Measurements from ENCODE around the gene OPTN. TPM values are rescaled to one million over a fixed set of nuclear protein-coding genes. Genes with fewer than 3 reads are reported as not detected.

OPTN gene
- total and polyA plus RNA-seq, 7 donors, result 113 to 561 (median 390) TPM

DNA sequence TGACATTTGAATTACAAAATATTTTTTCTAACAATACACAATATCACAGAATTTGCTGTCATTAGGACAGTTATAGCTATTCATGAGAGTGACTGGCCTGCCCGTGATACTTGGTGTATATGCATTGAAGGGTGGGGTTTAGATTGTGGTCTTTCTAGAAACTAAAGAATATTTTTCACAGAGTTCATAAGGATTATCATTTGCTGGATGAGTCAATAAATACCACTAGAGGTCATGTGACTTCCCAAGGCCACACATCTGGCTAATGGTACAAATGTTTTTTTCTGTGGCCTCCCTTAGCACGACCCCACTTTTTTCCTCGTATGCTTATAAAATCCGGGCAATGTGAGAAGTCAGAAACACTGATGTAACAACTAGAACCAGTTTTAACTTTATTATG lies 5.2 kb downstream of the OPTN start:
- Histone ChIP-seq H3K36me3 (ENCODE audit: insufficient read depth in 1 of 2, low read depth in 1 of 2) (peaks cover 2 to 42% of the 10 kb centered on the region in 2 donors), H3K9me3 (no peaks in the 10 kb centered on the region), H3K27ac (peak overlapping the region; percentile 62), H3K27me3 (ENCODE audit: insufficient read depth in 3 of 3, low read length in 2 of 3) (no peaks in the 10 kb centered on the region), H3K4me3 (no peak overlapping the region), H3K4me1 (peaks cover 36% of the 10 kb centered on the region)
- DNase-seq, result no peak
- intact Hi-C loops (cut with DNase I), result no loop called here
- WGBS, 3 donors, result 54 to 69% (median 55%) methylated on average over 4 of the region's 4 CpGs
- no peak for ATAC-seq
- TF ChIP-seq, protein P1, sequence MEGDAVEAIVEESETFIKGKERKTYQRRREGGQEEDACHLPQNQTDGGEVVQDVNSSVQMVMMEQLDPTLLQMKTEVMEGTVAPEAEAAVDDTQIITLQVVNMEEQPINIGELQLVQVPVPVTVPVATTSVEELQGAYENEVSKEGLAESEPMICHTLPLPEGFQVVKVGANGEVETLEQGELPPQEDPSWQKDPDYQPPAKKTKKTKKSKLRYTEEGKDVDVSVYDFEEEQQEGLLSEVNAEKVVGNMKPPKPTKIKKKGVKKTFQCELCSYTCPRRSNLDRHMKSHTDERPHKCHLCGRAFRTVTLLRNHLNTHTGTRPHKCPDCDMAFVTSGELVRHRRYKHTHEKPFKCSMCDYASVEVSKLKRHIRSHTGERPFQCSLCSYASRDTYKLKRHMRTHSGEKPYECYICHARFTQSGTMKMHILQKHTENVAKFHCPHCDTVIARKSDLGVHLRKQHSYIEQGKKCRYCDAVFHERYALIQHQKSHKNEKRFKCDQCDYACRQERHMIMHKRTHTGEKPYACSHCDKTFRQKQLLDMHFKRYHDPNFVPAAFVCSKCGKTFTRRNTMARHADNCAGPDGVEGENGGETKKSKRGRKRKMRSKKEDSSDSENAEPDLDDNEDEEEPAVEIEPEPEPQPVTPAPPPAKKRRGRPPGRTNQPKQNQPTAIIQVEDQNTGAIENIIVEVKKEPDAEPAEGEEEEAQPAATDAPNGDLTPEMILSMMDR (IDR thresholded peaks at IDR 0.05), result no peak

DNA sequence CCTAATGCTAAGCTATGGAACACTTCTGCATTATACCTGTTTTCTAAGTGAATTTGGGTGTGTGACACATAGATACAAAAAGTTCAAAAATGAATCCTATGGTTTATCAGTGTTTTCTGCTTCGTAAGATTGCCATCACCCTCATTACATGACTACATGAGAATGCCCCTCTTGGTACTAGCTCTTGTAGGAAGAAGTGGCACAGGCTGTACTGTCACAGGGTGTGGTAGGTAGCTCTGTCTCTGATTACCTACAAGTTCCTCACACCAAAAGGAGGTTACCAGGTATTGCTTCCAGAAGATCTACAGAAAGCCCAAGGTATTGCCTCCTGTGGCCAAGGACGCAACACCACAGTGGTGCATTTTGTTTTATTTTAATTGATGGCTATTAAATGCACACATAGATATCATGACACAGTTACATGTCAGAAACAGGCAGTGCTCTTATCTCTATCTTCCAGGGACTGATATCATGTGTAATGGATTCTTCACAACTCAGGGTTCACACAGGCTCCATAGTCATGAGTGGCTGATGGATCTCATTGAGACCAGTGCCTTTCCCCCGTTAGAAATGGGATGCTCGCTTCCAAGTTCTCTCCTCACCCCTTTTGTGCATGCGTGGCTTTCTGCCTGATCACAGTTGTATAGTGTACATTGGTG lies 6.6 kb downstream of the OPTN start:
- no peaks in the 10 kb centered on the region for H3K9me3 ChIP-seq
- 87 to 91% (median 88%) methylated on average over 5 of the region's 5 CpGs for WGBS, 3 donors
- intact Hi-C loops (cut with DNase I), result no loop called here
- H3K4me3 ChIP-seq, result no peak overlapping the region
- ATAC-seq, result peak in 1 of 4 donors; percentile 36
- no peaks in the 10 kb centered on the region for H3K27me3 ChIP-seq (ENCODE audit: insufficient read depth in 3 of 3, low read length in 2 of 3)
- H3K27ac ChIP-seq, result peak overlapping the region; percentile 39
- peaks cover 36% of the 10 kb centered on the region for H3K4me1 ChIP-seq
- H3K36me3 ChIP-seq (ENCODE audit: insufficient read depth in 1 of 2, low read depth in 1 of 2), result peaks cover 4 to 55% of the 10 kb centered on the region in 2 donors
- TF ChIP-seq, protein P1 (IDR thresholded peaks at IDR 0.05), result no peak
- no peak for DNase-seq

DNA sequence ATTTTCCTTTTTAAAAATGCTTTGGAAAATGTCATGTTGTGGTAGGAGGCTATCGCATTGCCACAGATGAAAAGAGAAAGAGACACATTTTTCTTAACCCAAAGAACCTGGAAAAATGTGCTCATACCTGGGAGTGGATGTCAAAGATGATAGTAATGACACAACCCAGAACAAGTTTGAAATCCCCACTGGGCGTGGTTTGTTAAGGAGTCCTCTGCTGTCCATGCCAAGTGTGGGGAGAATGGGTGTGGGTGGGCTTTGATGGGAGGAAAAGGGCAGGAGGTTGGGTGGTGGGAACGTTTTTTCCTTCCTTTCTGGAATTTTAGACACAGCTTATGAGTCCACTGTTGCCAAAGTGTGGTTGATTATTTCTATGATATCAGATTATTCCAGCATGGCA lies 10.9 kb downstream of the OPTN start:
- DNase-seq (no peak), ATAC-seq (no peak)
- H3K27ac ChIP-seq, result no peak overlapping the region
- no peak overlapping the region for H3K4me3 ChIP-seq
- TF ChIP-seq, protein P1 (IDR thresholded peaks at IDR 0.05), result no peak
- H3K4me1 ChIP-seq, result peaks cover 30% of the 10 kb centered on the region
- intact Hi-C loops (cut with DNase I), result no loop called here
- no peaks in the 10 kb centered on the region for H3K9me3 ChIP-seq
- 72 to 79% (median 75%) methylated on average over 3 of the region's 3 CpGs for WGBS, 3 donors
- peaks cover 4 to 72% of the 10 kb centered on the region in 2 donors for H3K36me3 ChIP-seq (ENCODE audit: insufficient read depth in 1 of 2, low read depth in 1 of 2)
- H3K27me3 ChIP-seq (ENCODE audit: insufficient read depth in 3 of 3, low read length in 2 of 3), result no peaks in the 10 kb centered on the region

DNA sequence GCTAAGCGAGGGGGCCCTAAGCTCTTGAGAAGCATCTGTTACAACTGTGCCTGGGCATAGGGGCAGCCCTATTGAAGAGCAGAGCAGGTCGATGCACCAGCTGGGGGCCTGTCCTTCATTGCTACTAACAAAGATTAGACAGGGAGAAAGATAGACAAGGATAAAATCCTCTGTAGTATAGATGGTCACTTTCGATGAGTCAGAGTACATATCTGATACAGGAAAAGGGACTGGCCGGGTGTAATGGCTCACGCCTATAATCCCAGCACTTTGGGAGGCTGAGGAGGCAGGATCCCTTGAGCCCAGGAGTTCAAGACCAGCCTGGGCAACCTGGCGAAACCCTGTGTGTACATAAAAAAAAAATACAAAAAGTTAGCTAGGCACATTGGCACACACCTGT lies 13.6 kb downstream of the OPTN start:
- peak overlapping the region; percentile 23 for H3K27ac ChIP-seq
- H3K36me3 ChIP-seq (ENCODE audit: insufficient read depth in 1 of 2, low read depth in 1 of 2), result peaks cover 4 to 75% of the 10 kb centered on the region in 2 donors
- TF ChIP-seq, protein P1 (IDR thresholded peaks at IDR 0.05), result no peak
- ATAC-seq (peak in 1 of 4 donors; percentile 23), DNase-seq (no peak)
- H3K4me3 ChIP-seq, result no peak overlapping the region
- peaks cover 36% of the 10 kb centered on the region for H3K4me1 ChIP-seq
- no peaks in the 10 kb centered on the region for H3K9me3 ChIP-seq
- 80 to 88% (median 80%) methylated on average over 6 of the region's 6 CpGs for WGBS, 3 donors
- intact Hi-C loops (cut with DNase I), result no loop called here
- H3K27me3 ChIP-seq (ENCODE audit: insufficient read depth in 3 of 3, low read length in 2 of 3), result no peaks in the 10 kb centered on the region

All from psoas muscle (tissue), 8 donors.